Measurements from ENCODE around the gene NANOS3.

DNA sequence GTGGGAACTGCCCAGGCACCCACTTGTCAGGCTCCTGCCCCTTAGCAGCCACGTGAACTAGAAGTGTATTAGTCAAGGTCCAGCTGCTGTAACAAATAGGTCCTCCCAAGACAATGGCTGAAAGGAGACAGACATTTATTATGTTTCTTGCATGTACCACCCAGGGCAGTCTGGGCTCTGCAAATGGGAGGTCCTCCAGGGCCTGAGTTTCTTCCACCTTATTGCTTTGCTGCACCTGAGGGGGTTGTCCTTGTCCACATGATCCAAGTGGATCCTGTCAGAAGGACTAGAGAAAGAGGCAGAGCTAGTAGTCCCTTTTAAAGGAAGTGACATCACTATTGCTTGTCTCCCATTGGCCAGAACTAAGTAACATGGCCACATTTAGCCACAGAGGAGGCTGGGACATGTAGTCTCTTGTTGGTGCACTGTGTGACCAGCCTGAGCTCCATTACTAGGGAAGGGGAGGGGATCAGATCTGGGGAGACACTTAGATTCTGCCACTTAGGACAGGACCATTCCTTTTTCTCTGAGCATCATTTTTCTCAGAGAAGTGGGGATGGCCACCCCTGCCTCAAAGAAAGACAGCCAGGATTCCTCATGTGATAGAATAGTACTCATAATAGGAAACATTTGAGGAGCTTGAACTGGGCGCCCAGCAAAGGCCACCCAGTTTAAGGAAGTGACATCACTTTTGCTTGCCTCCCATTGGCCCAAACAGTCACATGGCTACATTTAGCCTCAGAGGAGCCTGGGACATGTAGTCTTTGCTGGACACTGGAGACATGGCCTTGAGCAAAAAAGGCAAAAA, 44.2 kb downstream of the NANOS3 start:
- no peak for TF ChIP-seq CTCF (IDR thresholded peaks at IDR 0.05; ENCODE audit: low read length)
- no peak for TF ChIP-seq EZH2 (IDR thresholded peaks at IDR 0.05; ENCODE audit: borderline replicate concordance, low read length)
